HG02759 (cell line): ENCODE data around the gene MMP28.

Experiments
- ATAC-seq: cut with Tn5 transposase; IDR thresholded peaks from one replicate; pipeline ENCODE4 v1.9.1; 2021; ENCODE audit warnings: mild to moderate bottlenecking, moderate library complexity; ENCODE audit not compliant: unreplicated experiment

Gene MMP28

GRCh38 chr17:35727635-35728034 is 67.8 kb downstream of the MMP28 start:
- no peak for ATAC-seq

- no peak for ATAC-seq
Observed at GRCh38 chr17:35726953-35727460, 68.4 kb downstream of the MMP28 start.

- ATAC-seq, result no peak
Observed at GRCh38 chr17:35726127-35726952, 69.1 kb downstream of the MMP28 start.

- ATAC-seq, result no peak
Observed at GRCh38 chr17:35725802-35726126, 69.7 kb downstream of the MMP28 start.

- ATAC-seq, result no peak
Observed at GRCh38 chr17:35725058-35725457, 70.4 kb downstream of the MMP28 start.

- ATAC-seq, result no peak
Observed at GRCh38 chr17:35723735-35724134, 71.7 kb downstream of the MMP28 start.

GRCh38 chr17:35717475-35717874 is 78.0 kb downstream of the MMP28 start:
- no peak for ATAC-seq

GRCh38 chr17:35716897-35717465 is 78.5 kb downstream of the MMP28 start:
- ATAC-seq, result no peak

- ATAC-seq, result no peak
Observed at GRCh38 chr17:35716173-35716572, 79.3 kb downstream of the MMP28 start.
